ENCODE measurements around the gene SORCS1. TPM values are rescaled to one million over a fixed set of nuclear protein-coding genes. Genes with fewer than 3 reads are reported as not detected.

SORCS1 gene
- total RNA-seq, 1 experiment from 2014 or later = not detected

- intact Hi-C loops (cut with micrococcal nuclease) = no loop called here
- ATAC-seq (no peak), DNase-seq (ENCODE audit: low read depth, low spot score) (no peak)
- H3K36me3 ChIP-seq (ENCODE audit: control insufficient read depth in 1 of 2, insufficient read depth in 2 of 2, low read length in 2 of 2) = no peaks in the 10 kb centered on the region
- RAD21 ChIA-PET (ENCODE audit: low non-redundant PET in 1 of 2, low total read pairs in 2 of 2, uncharacterized antibody in 2 of 2, unreplicated experiment in 2 of 2) = no interaction called here
- no peak overlapping the region for H3K27ac ChIP-seq (ENCODE audit: low read depth, low read length)
- TF ChIP-seq, protein P1, sequence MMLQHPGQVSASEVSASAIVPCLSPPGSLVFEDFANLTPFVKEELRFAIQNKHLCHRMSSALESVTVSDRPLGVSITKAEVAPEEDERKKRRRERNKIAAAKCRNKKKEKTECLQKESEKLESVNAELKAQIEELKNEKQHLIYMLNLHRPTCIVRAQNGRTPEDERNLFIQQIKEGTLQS (IDR thresholded peaks at IDR 0.05) = no peak
- TF ChIP-seq YY1 (IDR thresholded peaks at IDR 0.05; ENCODE audit: extremely low read depth, insufficient replicate concordance, low read depth, low read length) = no peak
- TF ChIP-seq EZH2phosphoT487 (IDR thresholded peaks at IDR 0.05; ENCODE audit: borderline replicate concordance) = no peak
- no peak for TF ChIP-seq RAD21 (IDR thresholded peaks at IDR 0.05; ENCODE audit: low read depth)
- no peaks in the 10 kb centered on the region for H3K79me2 ChIP-seq (ENCODE audit: insufficient read depth, low read length)
- BruUV-seq (replicated peaks) = no TSS peak
- no peak overlapping the region for H3K9ac ChIP-seq (ENCODE audit: low read length)
- POLR2A ChIA-PET = no interaction called here
- CTCF ChIA-PET = no interaction called here
- H3K4me2 ChIP-seq (ENCODE audit: low read length) = no peak overlapping the region
- peaks cover 23 to 33% of the 10 kb centered on the region in 2 experiments; a peak in 2 of 4 replicates for H3K9me3 ChIP-seq (ENCODE audit: control insufficient read depth in 1 of 2, insufficient read depth in 1 of 2, low read depth in 1 of 2, low read length in 2 of 2)
- no peaks in the 10 kb centered on the region for H3K4me1 ChIP-seq (ENCODE audit: control insufficient read depth in 1 of 2, insufficient read depth in 2 of 2, low read length in 2 of 2)
- no peak overlapping the region for H3K4me3 ChIP-seq (replicated peaks in 1 of 2; ENCODE audit: low read depth in 1 of 2, low read length in 2 of 2)
- no peak overlapping the region for H2AFZ ChIP-seq (ENCODE audit: low read depth, low read length, poor library complexity, severe bottlenecking)
- no peaks in the 10 kb centered on the region for H3K9me2 ChIP-seq (ENCODE audit: insufficient read depth)
- no peaks in the 10 kb centered on the region for H3K27me3 ChIP-seq (ENCODE audit: insufficient read depth, low read length)
- H4K20me1 ChIP-seq (ENCODE audit: insufficient read depth) = no peaks in the 10 kb centered on the region
Measured at GRCh38 chr10:106614293-106614692, 550.2 kb downstream of the SORCS1 start.

- no peaks in the 10 kb centered on the region for H3K4me1 ChIP-seq (ENCODE audit: control insufficient read depth in 1 of 2, insufficient read depth in 2 of 2, low read length in 2 of 2)
- H3K9me2 ChIP-seq (ENCODE audit: insufficient read depth) = no peaks in the 10 kb centered on the region
- H2AFZ ChIP-seq (ENCODE audit: low read depth, low read length, poor library complexity, severe bottlenecking) = no peak overlapping the region
- no peak overlapping the region for H3K27ac ChIP-seq (ENCODE audit: low read depth, low read length)
- ATAC-seq = no peak
- no peak for DNase-seq (ENCODE audit: low read depth, low spot score)
- H3K4me3 ChIP-seq (replicated peaks in 1 of 2; ENCODE audit: low read depth in 1 of 2, low read length in 2 of 2) = no peak overlapping the region
- H3K9ac ChIP-seq (ENCODE audit: low read length) = no peak overlapping the region
- no peaks in the 10 kb centered on the region for H3K27me3 ChIP-seq (ENCODE audit: insufficient read depth, low read length)
- H3K79me2 ChIP-seq (ENCODE audit: insufficient read depth, low read length) = no peaks in the 10 kb centered on the region
- ChIA-PET CTCF (no interaction called here), RAD21 (ENCODE audit: low non-redundant PET in 1 of 2, low total read pairs in 2 of 2, uncharacterized antibody in 2 of 2, unreplicated experiment in 2 of 2) (no interaction called here), POLR2A (no interaction called here)
- intact Hi-C loops (cut with micrococcal nuclease) = no loop called here
- H4K20me1 ChIP-seq (ENCODE audit: insufficient read depth) = no peaks in the 10 kb centered on the region
- no peaks in the 10 kb centered on the region for H3K36me3 ChIP-seq (ENCODE audit: control insufficient read depth in 1 of 2, insufficient read depth in 2 of 2, low read length in 2 of 2)
- peaks cover 20 to 23% of the 10 kb centered on the region in 2 experiments; a peak in 2 of 4 replicates for H3K9me3 ChIP-seq (ENCODE audit: control insufficient read depth in 1 of 2, insufficient read depth in 1 of 2, low read depth in 1 of 2, low read length in 2 of 2)
- no peak overlapping the region for H3K4me2 ChIP-seq (ENCODE audit: low read length)
- no TSS peak for BruUV-seq (replicated peaks)
- TF ChIP-seq ZNF274 (IDR thresholded peaks at IDR 0.05; ENCODE audit: low read depth, low read length) (no peak), SRF (IDR thresholded peaks at IDR 0.05; ENCODE audit: low read depth) (no peak), REST (IDR thresholded peaks at IDR 0.05; ENCODE audit: low read depth) (no peak), POLR2A (IDR thresholded peaks at IDR 0.05; ENCODE audit: borderline replicate concordance, extremely low read depth, insufficient read depth, insufficient read length) (no peak), EZH2 (IDR thresholded peaks at IDR 0.05) (no peak), MAX (IDR thresholded peaks at IDR 0.05) (no peak), ELF1 (IDR thresholded peaks at IDR 0.05; ENCODE audit: borderline replicate concordance, low read depth) (no peak), POLR2AphosphoS5 (IDR thresholded peaks at IDR 0.05; ENCODE audit: low read depth, low read length) (no peak), EGR1 (IDR thresholded peaks at IDR 0.05; ENCODE audit: low read depth) (no peak)
- TF ChIP-seq, protein P2, sequence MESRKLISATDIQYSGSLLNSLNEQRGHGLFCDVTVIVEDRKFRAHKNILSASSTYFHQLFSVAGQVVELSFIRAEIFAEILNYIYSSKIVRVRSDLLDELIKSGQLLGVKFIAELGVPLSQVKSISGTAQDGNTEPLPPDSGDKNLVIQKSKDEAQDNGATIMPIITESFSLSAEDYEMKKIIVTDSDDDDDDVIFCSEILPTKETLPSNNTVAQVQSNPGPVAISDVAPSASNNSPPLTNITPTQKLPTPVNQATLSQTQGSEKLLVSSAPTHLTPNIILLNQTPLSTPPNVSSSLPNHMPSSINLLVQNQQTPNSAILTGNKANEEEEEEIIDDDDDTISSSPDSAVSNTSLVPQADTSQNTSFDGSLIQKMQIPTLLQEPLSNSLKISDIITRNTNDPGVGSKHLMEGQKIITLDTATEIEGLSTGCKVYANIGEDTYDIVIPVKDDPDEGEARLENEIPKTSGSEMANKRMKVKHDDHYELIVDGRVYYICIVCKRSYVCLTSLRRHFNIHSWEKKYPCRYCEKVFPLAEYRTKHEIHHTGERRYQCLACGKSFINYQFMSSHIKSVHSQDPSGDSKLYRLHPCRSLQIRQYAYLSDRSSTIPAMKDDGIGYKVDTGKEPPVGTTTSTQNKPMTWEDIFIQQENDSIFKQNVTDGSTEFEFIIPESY (IDR thresholded peaks at IDR 0.05; ENCODE audit: extremely low read depth, insufficient replicate concordance, low read length) = no peak
Measured at GRCh38 chr10:106612381-106612780, 552.1 kb downstream of the SORCS1 start.

Data from HCT116 (cell line).